HCT116 (cell line): ENCODE results near the gene GRM2. TPM values are rescaled to one million over a fixed set of nuclear protein-coding genes. Genes with fewer than 3 reads are reported as not detected.

Experiments used
- ATAC-seq: fragments of 200-7000 bp; cut with Tn5 transposase; 2 replicates; pipeline ENCODE4 v1.9.1; 2020; ENCODE audit warnings: mild to moderate bottlenecking, moderate library complexity
- BruUV-seq: library from RNA; stranded (reverse); fragments of 400-500 nt; replicated peaks from 2 replicates; lab custom pipeline; 2021; lab: Mats Ljungman, UMichigan
- CTCF ChIA-PET: fragments of 300-600 bp; sonication (Branson Sonifier 250); formaldehyde crosslinking; loops from one replicate; lab custom pipeline; 2021; ENCODE audit warnings: antibody characterized with exemption; lab: Charles Lee
- POLR2A ChIA-PET: fragments of 300-600, 350-600 bp; sonication (Branson Sonifier 250); formaldehyde crosslinking; loops from one replicate; lab custom pipeline; 2021; ENCODE audit warnings: antibody characterized with exemption; lab: Charles Lee
- RAD21 ChIA-PET, 2 experiments: fragments of 300-600 bp; sonication (Branson Sonifier 250); formaldehyde crosslinking; loops; one replicate each; lab custom pipeline; 2023; ENCODE audit warnings: low total read pairs in 2 of 2; ENCODE audit not compliant: uncharacterized antibody in 2 of 2, unreplicated experiment in 2 of 2, low non-redundant PET in 1 of 2; lab: Charles Lee
- DNase-seq: peaks from one replicate; pipeline ENCODE4 v3.0.0-alpha.2; 2010; ENCODE audit warnings: low read depth, low spot score
- H2AFZ ChIP-seq: fragments of 200-600 bp; shearing (Covaris generic), sonication (generic); 2 replicates; pipeline ENCODE4 v1.6.1; 2017; ENCODE audit warnings: low read depth, mixed run types, mixed read lengths, antibody characterized with exemption, low read length; ENCODE audit not compliant: poor library complexity, severe bottlenecking
- H3K27ac ChIP-seq: 2 replicates; pipeline ENCODE4 v1.5.1; 2012; ENCODE audit warnings: low read depth, low read length
- H3K27me3 ChIP-seq: fragments of 200-600 bp; sonication (generic); 2 replicates; pipeline ENCODE4 v1.6.1; 2016; ENCODE audit warnings: mixed run types, low read length, mixed read lengths; ENCODE audit not compliant: insufficient read depth
- H3K36me3 ChIP-seq, 2 experiments: fragments of 200-500 bp in 1 of 2; fragments of 200-600 bp in 1 of 2; sonication (Bioruptor generic) in 1 of 2; sonication (generic) in 1 of 2; 2 replicates each; pipeline versions ENCODE4 v1.5.1 to v1.6.1; 2014 to 2016; ENCODE audit warnings: low read length in 2 of 2, inconsistent platforms in 1 of 2, mixed read lengths in 1 of 2, mixed run types in 1 of 2; ENCODE audit not compliant: insufficient read depth in 2 of 2, control insufficient read depth in 1 of 2
- H3K4me1 ChIP-seq, 2 experiments: fragments of 200-600 bp in 1 of 2; sonication (generic) in 1 of 2; 2 replicates each; pipeline versions ENCODE4 v1.5.1 to v1.6.1; 2012 to 2017; ENCODE audit warnings: low read length in 2 of 2, inconsistent platforms in 1 of 2, mild to moderate bottlenecking in 1 of 2, mixed read lengths in 1 of 2, mixed run types in 1 of 2, moderate library complexity in 1 of 2; ENCODE audit not compliant: insufficient read depth in 2 of 2, control insufficient read depth in 1 of 2
- H3K4me2 ChIP-seq: fragments of 200-600 bp; sonication (generic); 2 replicates; pipeline ENCODE4 v1.6.1; 2017; ENCODE audit warnings: mixed run types, low read length, mixed read lengths
- H3K4me3 ChIP-seq, 2 experiments: fragments of 200-600 bp in 1 of 2; sonication (generic) in 1 of 2; replicated peaks in 1 of 2; 2 replicates each; pipeline ENCODE4 v1.5.1; 2011 to 2016; ENCODE audit warnings: low read length in 2 of 2, control low read depth in 1 of 2, low read depth in 1 of 2, mild to moderate bottlenecking in 1 of 2, mixed read lengths in 1 of 2, mixed run types in 1 of 2
- H3K79me2 ChIP-seq: fragments of 200-600 bp; sonication (generic); 2 replicates; pipeline ENCODE4 v1.6.1; 2017; ENCODE audit warnings: mild to moderate bottlenecking, mixed run types, low read length, moderate library complexity, mixed read lengths; ENCODE audit not compliant: insufficient read depth
- H3K9ac ChIP-seq: fragments of 200-600 bp; sonication (generic); 2 replicates; pipeline ENCODE4 v1.6.1; 2016; ENCODE audit warnings: low read length, mixed read lengths
- H3K9me2 ChIP-seq: fragments of 200-600 bp; sonication (generic), shearing (Covaris generic); 2 replicates; pipeline ENCODE4 v1.6.1; 2017; ENCODE audit warnings: mixed run types, mild to moderate bottlenecking, moderate library complexity; ENCODE audit not compliant: insufficient read depth
- H3K9me3 ChIP-seq, 2 experiments: fragments of 200-500 bp in 1 of 2; fragments of 200-600 bp in 1 of 2; sonication (Bioruptor generic) in 1 of 2; sonication (generic) in 1 of 2; 2 replicates each; pipeline ENCODE4 v1.6.1; 2014 to 2017; ENCODE audit warnings: low read length in 2 of 2, mixed read lengths in 2 of 2, inconsistent platforms in 1 of 2, low read depth in 1 of 2, mild to moderate bottlenecking in 1 of 2, mixed run types in 1 of 2, moderate library complexity in 1 of 2; ENCODE audit not compliant: control insufficient read depth in 1 of 2, insufficient read depth in 1 of 2
- H4K20me1 ChIP-seq: fragments of 200-600 bp; sonication (generic), shearing (Covaris generic); 2 replicates; pipeline ENCODE4 v1.6.1; 2017; ENCODE audit warnings: mixed run types, mild to moderate bottlenecking, moderate library complexity; ENCODE audit not compliant: insufficient read depth
- ELF1 ChIP-seq: IDR thresholded peaks from 2 replicates; pipeline ENCODE4 v1.6.1; 2012; ENCODE audit warnings: low read depth, borderline replicate concordance
- POLR2A ChIP-seq: IDR thresholded peaks from 2 replicates; pipeline ENCODE4 v1.7.0; 2011; ENCODE audit warnings: borderline replicate concordance; ENCODE audit not compliant: insufficient read depth, insufficient read length; ENCODE audit errors: extremely low read depth
- POLR2AphosphoS5 ChIP-seq: IDR thresholded peaks from 2 replicates; pipeline ENCODE4 v1.6.1; 2011; ENCODE audit warnings: mild to moderate bottlenecking, low read depth, low read length, moderate library complexity
- SIN3A ChIP-seq: IDR thresholded peaks from 2 replicates; pipeline ENCODE4 v1.6.1; 2012; ENCODE audit warnings: low read depth
- ZFX ChIP-seq: fragments of 450-650 bp; IDR thresholded peaks from 2 replicates; pipeline ENCODE4 v1.6.1; 2017
- intact Hi-C: fragments of 100-400 bp; cut with micrococcal nuclease; formaldehyde crosslinking; loops from 2 replicates; pipeline ENCODE4 v1.10.0; 2022
- total RNA-seq: library from RNA; stranded (reverse); gene quantifications from one replicate; pipeline ENCODE4 v1.2.1, GENCODE V29; 2021; ENCODE audit not compliant: unreplicated experiment

The GRM2 gene
- total RNA-seq, 1 experiment from 2014 or later: 0.32 TPM

- ChIA-PET RAD21 (interaction anchor here in 1 of 2 experiments (2.9 kb wide), 1 partner anchor 169 kb away, joined by 17 read pairs; no protein-coding TSS in a partner anchor), POLR2A (no interaction called here), CTCF (interaction anchor here (0.9 to 5.3 kb wide), 6 partner anchors 11 to 1055 kb away, joined by 3 to 80 read pairs (median 17); partner anchors contain the start of genes DCAF1 and RRP9)
- Histone ChIP-seq H3K9ac (peak within 1 kb of the TSS; percentile 93), H3K36me3 (no peaks in the 10 kb centered on the region; a peak in 1 of 4 replicates), H4K20me1 (no peaks in the 10 kb centered on the region), H3K4me1 (peaks cover 17 to 51% of the 10 kb centered on the region in 2 experiments), H3K27me3 (no peaks in the 10 kb centered on the region), H3K4me3 (peak within 1 kb of the TSS; percentile 85 to 92), H3K9me2 (no peaks in the 10 kb centered on the region), H2AFZ (no peak within 1 kb of the TSS), H3K27ac (peak within 1 kb of the TSS; percentile 99), H3K79me2 (peaks cover 7% of the 10 kb centered on the region; the same call in 1 of the 2 replicates), H3K4me2 (peak within 1 kb of the TSS; percentile 95)
- TSS peak; percentile 48 for BruUV-seq
- DNase-seq (peak; percentile 37), ATAC-seq (peak; percentile 76)
- intact Hi-C loops: loop anchor here (5.0 kb wide), 1 partner anchor 279 kb away; the partner anchor contains the start of gene RBM15B
- no peak for TF ChIP-seq ELF1
- TF ChIP-seq POLR2AphosphoS5: peak; percentile 96
- TF ChIP-seq POLR2A: peak; percentile 92
- peak; percentile 41 for TF ChIP-seq SIN3A
- TF ChIP-seq ZFX: peak; percentile 89
- TF ChIP-seq, all 23 proteins: peak for 4
- H3K9me3 ChIP-seq: no peaks in the 10 kb centered on the region
Observed at GRCh38 chr3:51670823-51671733, 35.8 kb upstream of the GRM2 start, which contains the start of gene TEX264. Gene TEX264 (plus strand): TSS chr3:51671252. CDS start chr3:51674305, 3,053 bp downstream.
